WTC11 (cell line): ENCODE data around the gene ATP5MC3. TPM values are rescaled to one million over a fixed set of nuclear protein-coding genes. Genes with fewer than 3 reads are reported as not detected.

Experiments used
- ATAC-seq: fragments of 200-7000 bp; cut with Tn5 transposase; 2 replicates; pipeline ENCODE4 v1.10.0; 2021; ENCODE audit warnings: mild to moderate bottlenecking, moderate library complexity
- Bru-seq: library from RNA; stranded (reverse); fragments of 400-500 nt; gene quantifications from one replicate; lab custom pipeline; 2021; lab: Mats Ljungman, UMichigan
- CTCF ChIA-PET: fragments of 300-600 bp; sonication (Branson Sonifier 250); formaldehyde crosslinking; loops from one replicate; lab custom pipeline; 2021; ENCODE audit warnings: antibody characterized with exemption; lab: Charles Lee
- POLR2A ChIA-PET: fragments of 350-600 bp; sonication (Branson Sonifier 250); formaldehyde crosslinking; loops from one replicate; lab custom pipeline; 2021; ENCODE audit warnings: antibody characterized with exemption; lab: Charles Lee
- DNase-seq: peaks from one replicate; pipeline ENCODE4 v3.0.0; 2021; ENCODE audit warnings: low spot score
- H3K27ac Mint-ChIP-seq: 2 replicates; pipeline ENCODE4 v1.8.0; 2021; ENCODE audit warnings: mixed read lengths
- H3K27me3 Mint-ChIP-seq: 2 replicates; pipeline ENCODE4 v1.8.0; 2021; ENCODE audit warnings: low read depth, mild to moderate bottlenecking, moderate library complexity, mixed read lengths
- H3K36me3 Mint-ChIP-seq: 2 replicates; pipeline ENCODE4 v1.8.0; 2021; ENCODE audit warnings: mixed read lengths
- H3K4me1 Mint-ChIP-seq: 2 replicates; pipeline ENCODE4 v1.8.0; 2022; ENCODE audit warnings: mixed read lengths
- H3K4me3 Mint-ChIP-seq: 2 replicates; pipeline ENCODE4 v1.8.0; 2021; ENCODE audit warnings: mild to moderate bottlenecking, moderate library complexity, mixed read lengths
- H3K9me3 Mint-ChIP-seq: 2 replicates; pipeline ENCODE4 v1.8.0; 2021; ENCODE audit warnings: mixed read lengths
- AR ChIP-seq: fragments of 250-450 bp; sonication (Bioruptor Pico); IDR thresholded peaks from 2 replicates; pipeline ENCODE4 v1.9.0; 2021; ENCODE audit warnings: mild to moderate bottlenecking
- CBFB ChIP-seq: sonication (generic); formaldehyde crosslinking; IDR thresholded peaks from 2 replicates; pipeline ENCODE4 v1.8.1; 2022; ENCODE audit warnings: mild to moderate bottlenecking, low read depth, missing genetic modification reagents
- EMX1 ChIP-seq: fragments of 250-450 bp; sonication (Bioruptor Pico); IDR thresholded peaks from 2 replicates; pipeline ENCODE4 v1.8.0; 2021; ENCODE audit warnings: mild to moderate bottlenecking
- ETV6 ChIP-seq: sonication (generic); formaldehyde crosslinking; IDR thresholded peaks from 2 replicates; pipeline ENCODE4 v1.8.1; 2022; ENCODE audit warnings: mild to moderate bottlenecking, missing genetic modification reagents
- FOXK1 ChIP-seq: sonication (generic); formaldehyde crosslinking; IDR thresholded peaks from 2 replicates; pipeline ENCODE4 v1.8.0; 2022; ENCODE audit warnings: mild to moderate bottlenecking, moderate library complexity, missing genetic modification reagents
- FOXP4 ChIP-seq: sonication (generic); formaldehyde crosslinking; IDR thresholded peaks from 2 replicates; pipeline ENCODE4 v1.8.0; 2022; ENCODE audit warnings: mild to moderate bottlenecking, missing genetic modification reagents
- GABPB1 ChIP-seq: sonication (generic); formaldehyde crosslinking; IDR thresholded peaks from 2 replicates; pipeline ENCODE4 v1.8.1; 2023; ENCODE audit warnings: mild to moderate bottlenecking, missing genetic modification reagents
- HMGA2 ChIP-seq: fragments of 250-450 bp; sonication (Bioruptor Pico); IDR thresholded peaks from 2 replicates; pipeline ENCODE4 v1.4.0; 2021; ENCODE audit warnings: mild to moderate bottlenecking, moderate library complexity
- IRF2 ChIP-seq: sonication (generic); formaldehyde crosslinking; IDR thresholded peaks from 2 replicates; pipeline ENCODE4 v1.8.0; 2022; ENCODE audit warnings: low read depth, missing genetic modification reagents, borderline replicate concordance
- MLX ChIP-seq: sonication (generic); formaldehyde crosslinking; IDR thresholded peaks from 2 replicates; pipeline ENCODE4 v1.8.1; 2023; ENCODE audit warnings: mild to moderate bottlenecking, missing genetic modification reagents, moderate library complexity
- MYBL2 ChIP-seq: sonication (generic); formaldehyde crosslinking; IDR thresholded peaks from 2 replicates; pipeline ENCODE4 v1.8.1; 2023; ENCODE audit warnings: mild to moderate bottlenecking, moderate library complexity, missing genetic modification reagents
- NFYB ChIP-seq: sonication (generic); formaldehyde crosslinking; conservative IDR thresholded peaks from 2 replicates; pipeline ENCODE4 v1.8.0; 2022; ENCODE audit warnings: low read depth, missing genetic modification reagents
- PRDM15 ChIP-seq: sonication (generic); formaldehyde crosslinking; IDR thresholded peaks from 2 replicates; pipeline ENCODE4 v1.8.0; 2022; ENCODE audit warnings: missing genetic modification reagents
- SMAD3 ChIP-seq: sonication (generic); formaldehyde crosslinking; IDR thresholded peaks from 2 replicates; pipeline ENCODE4 v1.8.0; 2022; ENCODE audit warnings: missing genetic modification reagents, mild to moderate bottlenecking, borderline replicate concordance
- SOX15 ChIP-seq: fragments of 250-450 bp; sonication (Bioruptor Pico); IDR thresholded peaks from 2 replicates; pipeline ENCODE4 v1.9.0; 2021; ENCODE audit warnings: mild to moderate bottlenecking
- TCF7 ChIP-seq: sonication (generic); formaldehyde crosslinking; IDR thresholded peaks from 2 replicates; pipeline ENCODE4 v1.8.0; 2022; ENCODE audit warnings: mild to moderate bottlenecking, low read depth, missing genetic modification reagents, moderate library complexity
- TEAD1 ChIP-seq: sonication (generic); formaldehyde crosslinking; IDR thresholded peaks from 2 replicates; pipeline ENCODE4 v1.8.0; 2022; ENCODE audit warnings: mild to moderate bottlenecking, missing genetic modification reagents
- TEAD4 ChIP-seq: sonication (generic); formaldehyde crosslinking; IDR thresholded peaks from 2 replicates; pipeline ENCODE4 v1.8.0; 2022; ENCODE audit warnings: mild to moderate bottlenecking, missing genetic modification reagents
- USF2 ChIP-seq: sonication (generic); formaldehyde crosslinking; IDR thresholded peaks from 2 replicates; pipeline ENCODE4 v1.8.1; 2023; ENCODE audit warnings: mild to moderate bottlenecking, missing genetic modification reagents, moderate library complexity
- ZNF121 ChIP-seq: sonication (generic); formaldehyde crosslinking; IDR thresholded peaks from 2 replicates; pipeline ENCODE4 v1.8.0; 2023; ENCODE audit warnings: missing genetic modification reagents
- ZNF138 ChIP-seq: sonication (generic); formaldehyde crosslinking; conservative IDR thresholded peaks from 2 replicates; pipeline ENCODE4 v1.8.1; 2022; ENCODE audit warnings: mild to moderate bottlenecking, moderate library complexity, missing genetic modification reagents
- ZNF232 ChIP-seq: sonication (generic); formaldehyde crosslinking; IDR thresholded peaks from 2 replicates; pipeline ENCODE4 v1.8.0; 2022; ENCODE audit warnings: mild to moderate bottlenecking, missing genetic modification reagents
- ZNF317 ChIP-seq: sonication (generic); formaldehyde crosslinking; IDR thresholded peaks from 2 replicates; pipeline ENCODE4 v1.8.1; 2023; ENCODE audit warnings: low read depth, mild to moderate bottlenecking, moderate library complexity, missing genetic modification reagents, borderline replicate concordance
- ZNF671 ChIP-seq: fragments of 250-450 bp; sonication (Bioruptor Pico); IDR thresholded peaks from 2 replicates; pipeline ENCODE4 v1.8.0; 2021; ENCODE audit warnings: mild to moderate bottlenecking
- ZSCAN18 ChIP-seq: fragments of 250-450 bp; sonication (Bioruptor Pico); IDR thresholded peaks from 2 replicates; pipeline ENCODE4 v2.1.2; 2022; ENCODE audit warnings: mild to moderate bottlenecking, moderate library complexity
- long read RNA-seq, 3 experiments: library from RNA in 1 of 3; library from capped mRNA in 1 of 3; library from polyadenylated mRNA in 1 of 3; unstranded in 2 of 3; stranded (forward) in 1 of 3; transcript quantifications; one replicate each; pipeline ENCODE4 v2.0.0, GENCODE V29; 2021
- total RNA-seq: library from RNA; stranded (reverse); gene quantifications from 3 replicates; pipeline ENCODE4 v1.2.3, GENCODE V29; 2021

Gene ATP5MC3
- total RNA-seq (332 to 370 TPM (median 341 TPM) in 3 replicates), Bru-seq, nascent RNA (percentile 96 among the genes with signal in this experiment)
- long read RNA-seq, experiment 1, full-length matches to known transcripts, result 344 of 367 reads
- long read RNA-seq, experiment 1, partial matches to known transcripts, result 11 of 367 reads
- long read RNA-seq, experiment 1, other reads (novel, unspliced or antisense), result 12 of 367 reads
- long read RNA-seq, experiment 2, full-length matches to known transcripts, result 662 of 715 reads
- long read RNA-seq, experiment 2, partial matches to known transcripts, result 28 of 715 reads
- long read RNA-seq, experiment 2, other reads (novel, unspliced or antisense), result 25 of 715 reads
- long read RNA-seq, experiment 3, full-length matches to known transcripts, result 76 of 81 reads
- long read RNA-seq, experiment 3, partial matches to known transcripts, result 1 of 81 reads
- long read RNA-seq, experiment 3, other reads (novel, unspliced or antisense), result 4 of 81 reads

DNA sequence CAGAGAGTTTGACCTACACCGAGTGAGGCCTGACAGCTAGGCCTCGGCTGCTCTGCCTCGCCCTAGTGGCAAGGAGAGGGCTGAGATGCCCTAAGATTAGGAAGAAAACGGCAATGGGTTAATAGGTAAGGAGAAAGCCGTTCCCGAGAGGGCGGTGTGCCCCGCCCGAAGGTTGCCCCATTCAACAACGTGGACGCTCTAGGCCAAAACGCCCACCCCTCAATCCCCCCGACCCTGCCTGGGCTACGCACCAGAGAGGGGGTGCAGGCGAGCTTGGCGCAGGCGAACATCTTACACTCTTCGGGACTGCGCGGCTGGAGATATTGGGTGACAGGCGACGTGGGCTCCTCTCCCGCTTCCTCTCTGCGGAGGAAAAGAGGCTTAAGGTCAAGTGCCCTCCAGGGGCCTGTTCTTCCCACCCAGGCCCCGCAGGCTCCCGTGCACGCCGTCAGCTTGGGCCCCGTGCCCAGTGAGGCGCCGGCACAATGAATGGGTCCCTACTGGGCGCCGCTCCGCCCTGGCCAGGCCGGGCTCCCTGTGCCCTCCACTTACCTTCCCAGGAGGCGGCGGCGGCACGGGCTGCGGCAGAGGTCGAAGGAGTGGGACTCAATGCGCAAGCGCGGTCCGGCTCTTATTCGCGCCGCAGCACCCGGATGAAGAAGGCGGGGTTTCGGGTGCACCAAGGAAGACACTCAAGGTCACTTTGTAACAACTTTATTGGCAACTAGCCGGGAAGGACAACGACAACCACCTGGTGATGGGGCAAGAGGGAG lies at the start of gene ATP5MC3:
Gene ATP5MC3, minus strand, starts transcription at position 607 of the 773 bp plus-strand sequence. Its CDS starts 317 bp downstream, at position 290.
- Mint-ChIP-seq H3K4me1 (peaks cover 12% of the 10 kb centered on the region), H3K36me3 (peaks cover 37% of the 10 kb centered on the region), H3K9me3 (peaks cover 7% of the 10 kb centered on the region; the same call in 1 of the 2 replicates), H3K27ac (peak within 1 kb of the TSS; percentile 78), H3K4me3 (peak within 1 kb of the TSS; percentile 94), H3K27me3 (no peaks in the 10 kb centered on the region; the same call in 1 of the 2 replicates)
- CTCF ChIA-PET, result interaction anchor here (1.2 kb wide), 1 partner anchor 13 kb away, joined by 3 read pairs; the partner anchor contains the start of gene ATF2
- POLR2A ChIA-PET, result interaction anchor here (3.4 kb wide), 1 partner anchor 13 kb away, joined by 10 read pairs; the partner anchor contains the start of gene ATF2
- peak; percentile 93 for DNase-seq
- ATAC-seq, result peak; percentile 92
- TF ChIP-seq FOXK1 (CRISPR knock-in tag) (peak; percentile 6; the same call in 1 of the 2 replicates), MLX (CRISPR knock-in tag) (no peak), TEAD4 (CRISPR knock-in tag) (no peak), FOXP4 (CRISPR knock-in tag) (peak; percentile 64), ZSCAN18 (CRISPR knock-in tag) (no peak), MYBL2 (CRISPR knock-in tag) (peak; percentile 54; the same call in 1 of the 2 replicates), TCF7 (CRISPR knock-in tag) (no peak), GABPB1 (CRISPR knock-in tag) (peak; percentile 70; the same call in 1 of the 2 replicates), ETV6 (CRISPR knock-in tag) (peak; percentile 81; the same call in 1 of the 2 replicates), IRF2 (CRISPR knock-in tag) (no peak), SMAD3 (no peak; the same call in 1 of the 2 replicates), SOX15 (CRISPR knock-in tag) (no peak), HMGA2 (no peak), EMX1 (no peak), ZNF138 (no peak), ZNF317 (CRISPR knock-in tag) (peak; percentile 43; the same call in 1 of the 2 replicates), USF2 (CRISPR knock-in tag) (no peak), ZNF671 (CRISPR knock-in tag) (no peak), NFYB (no peak), AR (CRISPR knock-in tag) (no peak), ZNF121 (no peak), CBFB (CRISPR knock-in tag) (no peak; the same call in 1 of the 2 replicates), TEAD1 (CRISPR knock-in tag) (no peak), PRDM15 (CRISPR knock-in tag) (no peak), ZNF232 (CRISPR knock-in tag) (no peak)
